ENCODE data around the gene CNNM3.

CNNM3 gene

DNA sequence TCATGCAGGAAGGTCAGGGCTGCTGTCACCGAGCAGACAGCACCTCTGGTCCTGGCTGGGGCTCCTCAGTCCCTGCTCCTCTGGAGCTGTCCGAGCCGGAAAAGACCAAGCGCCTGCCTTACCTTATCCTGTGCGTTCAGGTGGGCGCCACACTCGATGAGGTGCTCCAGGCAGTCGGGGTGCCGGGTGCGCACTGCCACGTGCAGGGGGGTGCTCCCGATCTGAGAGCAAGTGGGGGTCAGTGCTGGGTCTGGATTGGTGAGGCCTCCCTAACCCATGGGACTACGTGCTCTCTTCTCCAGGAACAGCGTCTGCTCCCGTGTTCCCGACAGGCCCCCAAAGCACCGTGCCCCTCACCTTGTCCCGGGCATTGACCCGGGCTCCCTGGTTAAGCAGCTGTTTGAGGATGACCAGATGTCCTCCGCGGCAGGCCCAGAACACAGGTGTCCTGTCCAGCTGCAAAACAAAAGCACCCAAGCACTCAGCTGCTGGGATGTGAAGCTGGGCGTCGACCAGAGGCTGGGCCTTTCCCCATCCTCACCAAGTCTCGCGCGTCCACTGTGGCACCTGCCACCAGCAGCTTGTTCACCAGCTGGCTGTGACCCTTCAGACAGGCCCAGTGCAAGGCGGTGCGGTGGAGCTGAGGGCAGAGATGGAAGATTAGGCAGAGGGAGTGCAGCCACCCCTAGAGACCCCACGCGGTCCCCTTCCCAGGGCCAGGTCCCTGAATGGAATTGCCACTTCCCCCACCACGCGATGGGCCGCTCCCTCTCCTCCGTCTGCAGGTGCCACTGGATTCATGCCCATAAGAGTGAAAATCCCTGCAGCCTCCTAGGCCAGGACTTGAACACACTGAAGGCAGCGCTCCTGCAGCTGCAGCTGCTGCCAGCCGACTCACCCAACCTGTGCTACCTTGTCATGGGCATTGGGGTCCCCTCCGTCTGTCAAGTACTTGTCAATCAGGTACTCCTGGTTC, 24.1 kb downstream of the CNNM3 start:
- H3K4me3 ChIP-seq (ENCODE audit: low read depth, low read length) = no peak overlapping the region
- POLR2A ChIA-PET = interaction anchor here (1.2 kb wide), 1 partner anchor 8 kb away, joined by 3 read pairs; no protein-coding TSS in a partner anchor
- CTCF ChIA-PET = interaction anchor here (0.6 to 1.5 kb wide), 3 partner anchors 12 to 19 kb away, joined by 3 to 4 read pairs (median 3); partner anchors contain the start of gene ANKRD39
- TF ChIP-seq, protein P1, sequence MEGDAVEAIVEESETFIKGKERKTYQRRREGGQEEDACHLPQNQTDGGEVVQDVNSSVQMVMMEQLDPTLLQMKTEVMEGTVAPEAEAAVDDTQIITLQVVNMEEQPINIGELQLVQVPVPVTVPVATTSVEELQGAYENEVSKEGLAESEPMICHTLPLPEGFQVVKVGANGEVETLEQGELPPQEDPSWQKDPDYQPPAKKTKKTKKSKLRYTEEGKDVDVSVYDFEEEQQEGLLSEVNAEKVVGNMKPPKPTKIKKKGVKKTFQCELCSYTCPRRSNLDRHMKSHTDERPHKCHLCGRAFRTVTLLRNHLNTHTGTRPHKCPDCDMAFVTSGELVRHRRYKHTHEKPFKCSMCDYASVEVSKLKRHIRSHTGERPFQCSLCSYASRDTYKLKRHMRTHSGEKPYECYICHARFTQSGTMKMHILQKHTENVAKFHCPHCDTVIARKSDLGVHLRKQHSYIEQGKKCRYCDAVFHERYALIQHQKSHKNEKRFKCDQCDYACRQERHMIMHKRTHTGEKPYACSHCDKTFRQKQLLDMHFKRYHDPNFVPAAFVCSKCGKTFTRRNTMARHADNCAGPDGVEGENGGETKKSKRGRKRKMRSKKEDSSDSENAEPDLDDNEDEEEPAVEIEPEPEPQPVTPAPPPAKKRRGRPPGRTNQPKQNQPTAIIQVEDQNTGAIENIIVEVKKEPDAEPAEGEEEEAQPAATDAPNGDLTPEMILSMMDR (IDR thresholded peaks at IDR 0.05; ENCODE audit: insufficient read depth, low read length, missing control alignments) = no peak
- DNase-seq (ENCODE audit: low read depth, low spot score) = no peak

DNA sequence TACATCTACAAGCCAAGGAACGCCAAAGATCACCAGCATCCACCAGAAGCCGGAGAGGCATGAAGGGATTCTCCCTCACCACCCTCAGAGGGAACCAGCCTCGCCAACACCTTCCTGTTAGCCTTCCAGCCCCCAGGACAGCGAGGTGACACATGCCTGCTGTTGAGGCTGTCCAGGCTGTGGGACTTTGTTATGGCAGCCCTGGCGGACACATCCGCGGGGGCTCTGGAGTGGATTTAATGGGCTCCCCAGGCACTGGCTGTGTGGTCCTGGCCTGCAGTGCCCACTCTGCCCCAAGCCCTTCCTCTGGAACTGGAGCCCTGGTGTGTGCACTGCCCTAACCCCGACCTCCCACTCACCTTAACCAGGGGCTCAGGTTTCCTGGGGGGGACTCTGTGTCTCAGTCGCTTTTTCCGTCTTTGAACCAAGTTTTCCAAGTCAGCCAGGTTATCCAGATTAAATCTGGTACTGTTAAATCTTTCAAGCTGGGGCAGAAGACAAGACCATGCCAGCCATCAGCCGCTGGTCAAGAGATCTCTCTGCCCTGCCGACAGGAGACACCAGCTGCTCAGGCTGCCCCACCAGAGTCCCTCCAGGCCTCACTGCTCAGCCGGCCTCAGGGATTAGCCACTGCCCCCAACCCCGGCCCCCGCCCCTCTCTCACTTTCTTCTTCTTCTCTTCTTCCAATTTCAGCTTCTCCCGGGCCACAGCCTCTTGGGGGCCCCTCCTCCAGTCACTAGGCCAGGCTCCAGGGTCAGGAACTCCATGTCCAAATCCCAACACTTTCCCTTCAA, 25.8 kb downstream of the CNNM3 start:
- ChIA-PET POLR2A (no interaction called here), CTCF (interaction anchor here (1.7 kb wide), 1 partner anchor 16 kb away, joined by 7 read pairs; the partner anchor contains the start of gene ANKRD39)
- no peak for DNase-seq (ENCODE audit: low read depth, low spot score)
- no peak overlapping the region for H3K4me3 ChIP-seq (ENCODE audit: low read depth, low read length)
- TF ChIP-seq, protein P1 (IDR thresholded peaks at IDR 0.05; ENCODE audit: insufficient read depth, low read length, missing control alignments) = no peak

DNA sequence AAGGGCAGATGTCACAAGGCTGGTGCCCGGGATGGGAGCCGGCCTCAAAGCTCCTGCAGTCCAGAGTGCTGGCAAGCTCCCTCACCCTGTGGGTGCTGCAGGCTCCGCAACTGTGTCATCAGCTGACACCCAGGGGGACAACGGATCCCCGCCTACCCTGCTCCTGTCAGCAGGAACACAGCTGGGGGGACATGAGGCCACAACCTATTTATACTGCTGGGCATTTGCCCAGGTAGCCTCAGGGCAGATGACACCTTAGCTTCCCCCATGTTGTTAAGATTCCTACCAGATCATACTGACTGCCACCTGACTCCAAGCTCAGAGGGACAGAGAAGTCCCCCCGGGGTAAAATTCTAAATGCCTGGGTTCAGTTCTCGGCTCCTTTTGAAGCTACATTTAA, 26.5 kb downstream of the CNNM3 start:
- TF ChIP-seq, protein P1 (IDR thresholded peaks at IDR 0.05; ENCODE audit: insufficient read depth, low read length, missing control alignments) = no peak
- no peak for DNase-seq (ENCODE audit: low read depth, low spot score)
- H3K4me3 ChIP-seq (ENCODE audit: low read depth, low read length) = no peak overlapping the region
- ChIA-PET POLR2A (interaction anchor here (0.6 kb wide), 1 partner anchor 140 kb away, joined by 4 read pairs; no protein-coding TSS in a partner anchor), CTCF (interaction anchor here (0.6 to 1.7 kb wide), 3 partner anchors 11 to 26 kb away, joined by 3 to 7 read pairs (median 4); partner anchors contain the start of gene ANKRD39)

DNA sequence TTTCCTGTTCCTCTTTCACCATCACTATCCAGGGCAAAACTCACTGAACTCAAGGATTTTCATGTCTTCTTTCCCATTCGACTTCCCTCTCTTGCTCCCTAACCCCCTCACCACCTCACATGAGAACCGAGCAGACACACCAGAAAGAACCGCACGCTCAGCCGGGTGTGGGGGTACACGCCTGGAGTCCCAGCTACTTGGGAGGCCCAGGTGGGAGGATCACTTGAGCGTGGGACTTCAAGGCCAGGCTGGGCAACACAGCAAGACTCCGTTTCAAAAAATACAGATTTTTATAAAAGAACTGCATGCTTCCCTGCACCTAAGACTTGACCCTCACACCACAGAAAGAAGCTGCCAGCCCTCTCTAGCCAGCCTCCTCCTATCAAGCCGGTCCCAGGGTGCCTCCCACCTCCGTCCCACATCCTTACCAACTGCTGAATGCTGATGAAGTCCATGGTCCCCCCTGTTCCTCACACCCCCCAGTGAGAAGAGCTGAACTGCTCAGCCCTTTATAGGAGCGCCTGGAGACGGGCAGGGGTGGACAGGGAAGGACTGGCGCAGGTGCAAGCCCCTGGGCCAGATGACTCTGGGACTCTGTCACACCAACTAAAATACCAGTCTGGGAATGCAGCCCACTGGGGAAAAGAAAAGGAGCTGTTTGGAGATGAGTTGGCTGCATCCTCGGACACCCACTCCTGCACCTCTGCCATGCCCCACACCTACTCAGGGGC, 27.6 kb downstream of the CNNM3 start, which contains the start of gene ANKRD23:
Gene ANKRD23 (minus strand): TSS at position 484 of the 731 bp plus-strand sequence. CDS start 29 bp downstream, at position 455.
- POLR2A ChIA-PET = interaction anchor here (1.1 kb wide), 1 partner anchor 14 kb away, joined by 3 read pairs; the partner anchor contains the start of gene ANKRD39
- CTCF ChIA-PET = interaction anchor here (1.3 to 1.9 kb wide), 4 partner anchors 12 to 118 kb away, joined by 4 to 7 read pairs (median 4); partner anchors contain the start of gene ANKRD39
- TF ChIP-seq, protein P1 (IDR thresholded peaks at IDR 0.05; ENCODE audit: insufficient read depth, low read length, missing control alignments) = no peak

DNA sequence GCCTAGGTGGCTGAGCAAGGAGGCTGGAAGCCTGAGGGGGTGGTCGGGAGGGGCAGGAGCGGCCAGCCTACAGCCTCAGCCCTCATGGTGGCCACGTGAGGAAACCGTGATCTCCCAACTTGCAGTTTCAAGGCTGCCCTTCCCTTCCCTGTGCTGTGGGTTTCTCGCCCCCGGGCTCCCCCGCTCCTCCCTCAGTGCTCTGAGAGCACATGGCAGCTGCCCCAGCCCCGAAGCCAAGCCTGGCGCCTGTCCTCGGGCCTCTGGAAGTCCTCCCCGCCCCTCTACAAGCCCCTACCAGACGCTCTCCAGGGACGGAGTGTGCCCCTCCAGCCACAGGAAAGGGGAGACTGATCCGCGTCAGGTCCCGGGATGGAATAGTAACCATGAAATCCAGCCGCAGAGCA, 28.3 kb downstream of the CNNM3 start:
- POLR2A ChIA-PET = interaction anchor here (1.1 kb wide), 1 partner anchor 14 kb away, joined by 3 read pairs; the partner anchor contains the start of gene ANKRD39
- TF ChIP-seq, protein P1 (IDR thresholded peaks at IDR 0.05; ENCODE audit: insufficient read depth, low read length, missing control alignments) = no peak
- no peak overlapping the region for H3K4me3 ChIP-seq (ENCODE audit: low read depth, low read length)
- DNase-seq (ENCODE audit: low read depth, low spot score) = no peak
- CTCF ChIA-PET = interaction anchor here (1.5 to 1.9 kb wide), 2 partner anchors 107 to 117 kb away, joined by 4 to 5 read pairs; no protein-coding TSS in a partner anchor

More for the DNA sequence above, 27.6 kb downstream of the CNNM3 start, which contains the start of gene ANKRD23:
- DNase-seq (ENCODE audit: low read depth, low spot score) = no peak
- no peak within 1 kb of the TSS for H3K4me3 ChIP-seq (ENCODE audit: low read depth, low read length)

Measured in AG04449 (cell line).